NB4 (cell line): ENCODE results near the gene ITGA1.

Experiments
- CTCF ChIP-seq: IDR thresholded peaks from one replicate; pipeline ENCODE4 v1.5.1; 2012; ENCODE audit warnings: low read depth, low read length
- POLR2A ChIP-seq: IDR thresholded peaks from 2 replicates; pipeline ENCODE4 v1.6.1; 2011; ENCODE audit warnings: mild to moderate bottlenecking; ENCODE audit not compliant: insufficient read length; ENCODE audit errors: extremely low read depth

GRCh38 chr5:52767217-52767743 lies 20.4 kb upstream of the ITGA1 start:
- TF ChIP-seq CTCF (no peak), POLR2A (no peak)
